Activated CD4-positive, alpha-beta T cell treated with anti-CD3 and anti-CD28 coated beads, Interleukin-2, amount 10 ng/mL, durations not matched to agents 24 days and 14 days (primary cell): ENCODE data around the gene APEH. TPM values are rescaled to one million over a fixed set of nuclear protein-coding genes. Genes with fewer than 3 reads are reported as not detected.
"Not testable (repeated sequence)": the region's sequence is repeated elsewhere in the genome, so short reads cannot be mapped to it uniquely, and the experiment has no call there.

Source experiments
- DNase-seq: peaks from one replicate; pipeline ENCODE4 v3.0.0; 2022
- H3K27ac Mint-ChIP-seq: one replicate; pipeline ENCODE4 v1.8.0; 2022; ENCODE audit warnings: mild to moderate bottlenecking, mixed read lengths
- H3K27me3 Mint-ChIP-seq: one replicate; pipeline ENCODE4 v1.8.0; 2022; ENCODE audit warnings: mixed read lengths
- H3K36me3 Mint-ChIP-seq: one replicate; pipeline ENCODE4 v1.8.0; 2022; ENCODE audit warnings: low read depth, mild to moderate bottlenecking, mixed read lengths
- H3K4me1 Mint-ChIP-seq: one replicate; pipeline ENCODE4 v1.8.0; 2021; ENCODE audit warnings: mixed read lengths
- H3K4me3 Mint-ChIP-seq: one replicate; pipeline ENCODE4 v1.8.0; 2022; ENCODE audit warnings: mild to moderate bottlenecking, moderate library complexity, mixed read lengths
- H3K9me3 Mint-ChIP-seq: one replicate; pipeline ENCODE4 v1.8.0; 2021; ENCODE audit warnings: mixed read lengths
- intact Hi-C: fragments of 100-400 bp; cut with micrococcal nuclease; formaldehyde crosslinking; loops from one replicate; pipeline ENCODE4 v1.15.1; 2023
- total RNA-seq: library from RNA; stranded (reverse); gene quantifications from 2 replicates; pipeline ENCODE4 v1.2.3, GENCODE V29; 2022

Gene APEH
- total RNA-seq, 1 donor from 2014 or later = 117 TPM

DNA sequence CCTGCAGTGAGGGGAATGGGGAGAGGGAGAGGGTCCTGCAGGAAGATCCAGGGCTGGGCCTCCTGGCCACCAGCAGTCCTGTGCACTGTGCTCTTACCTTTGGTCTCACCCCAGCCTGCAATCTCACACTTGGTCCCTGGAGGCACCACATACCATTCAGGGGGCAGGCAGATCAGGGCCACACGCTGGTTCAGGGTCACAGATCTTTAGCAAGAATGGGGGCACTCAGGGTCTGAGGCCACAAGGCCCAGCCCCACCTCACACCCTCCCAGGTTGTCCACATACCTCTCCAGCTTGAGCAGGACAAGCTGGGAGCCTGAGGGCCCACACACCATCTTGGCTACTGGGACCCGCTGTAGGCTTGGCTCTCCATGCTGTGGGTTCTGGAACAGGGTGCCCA, 10.3 kb downstream of the APEH start:
- peaks cover 19% of the 10 kb centered on the region for H3K36me3 Mint-ChIP-seq
- H3K27ac Mint-ChIP-seq, H3K27me3 Mint-ChIP-seq, H3K4me1 Mint-ChIP-seq, DNase-seq, intact Hi-C loops, H3K4me3 Mint-ChIP-seq, H3K9me3 Mint-ChIP-seq: not testable (repeated sequence)

DNA sequence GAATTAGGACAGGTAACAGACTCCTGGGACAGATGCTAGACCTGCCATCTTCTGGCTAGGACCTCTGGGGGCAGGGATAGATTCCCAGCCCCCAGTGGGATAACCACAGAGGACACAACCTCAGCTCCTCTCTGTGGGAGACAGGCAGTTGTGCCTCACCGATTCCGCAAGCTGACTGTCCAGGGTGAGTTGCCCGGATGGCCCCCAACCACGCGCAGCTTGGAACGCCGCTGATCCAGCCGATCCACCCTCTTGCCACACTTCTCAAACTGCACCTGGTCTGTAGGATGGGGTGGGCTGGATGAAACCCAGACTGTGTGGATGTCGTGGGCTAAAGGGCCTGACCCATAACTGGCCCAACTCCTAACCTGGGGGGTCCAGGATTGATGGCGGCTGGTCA, 11.0 kb downstream of the APEH start:
- H3K4me1 Mint-ChIP-seq, intact Hi-C loops, H3K4me3 Mint-ChIP-seq, H3K27me3 Mint-ChIP-seq, H3K27ac Mint-ChIP-seq, H3K9me3 Mint-ChIP-seq, DNase-seq: not testable (repeated sequence)
- peaks cover 15% of the 10 kb centered on the region for H3K36me3 Mint-ChIP-seq

DNA sequence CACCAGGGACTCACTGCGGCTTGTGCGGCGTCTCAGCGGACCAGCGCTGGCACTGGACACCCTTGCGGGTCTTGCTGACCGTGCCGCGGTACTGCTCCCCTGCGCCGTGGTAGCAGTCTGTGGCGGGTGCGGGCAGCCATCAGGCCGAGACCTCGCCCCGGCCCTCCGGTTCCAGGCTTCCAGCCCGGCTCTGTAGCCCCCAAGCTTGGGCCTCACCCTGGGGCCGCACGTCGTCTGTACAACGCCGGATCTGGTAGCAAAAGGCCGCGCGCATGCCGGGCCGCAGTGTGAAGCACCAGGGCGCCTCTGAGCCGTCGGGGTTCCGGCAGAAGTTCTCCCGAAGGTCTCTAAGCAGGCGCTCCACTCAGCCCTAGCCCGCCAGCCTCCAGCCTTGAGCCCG, 11.7 kb downstream of the APEH start:
- DNase-seq, H3K27me3 Mint-ChIP-seq, H3K4me3 Mint-ChIP-seq, intact Hi-C loops, H3K27ac Mint-ChIP-seq, H3K9me3 Mint-ChIP-seq: not testable (repeated sequence)
- peaks cover 10% of the 10 kb centered on the region for H3K36me3 Mint-ChIP-seq
- peaks cover 13% of the 10 kb centered on the region for H3K4me1 Mint-ChIP-seq

DNA sequence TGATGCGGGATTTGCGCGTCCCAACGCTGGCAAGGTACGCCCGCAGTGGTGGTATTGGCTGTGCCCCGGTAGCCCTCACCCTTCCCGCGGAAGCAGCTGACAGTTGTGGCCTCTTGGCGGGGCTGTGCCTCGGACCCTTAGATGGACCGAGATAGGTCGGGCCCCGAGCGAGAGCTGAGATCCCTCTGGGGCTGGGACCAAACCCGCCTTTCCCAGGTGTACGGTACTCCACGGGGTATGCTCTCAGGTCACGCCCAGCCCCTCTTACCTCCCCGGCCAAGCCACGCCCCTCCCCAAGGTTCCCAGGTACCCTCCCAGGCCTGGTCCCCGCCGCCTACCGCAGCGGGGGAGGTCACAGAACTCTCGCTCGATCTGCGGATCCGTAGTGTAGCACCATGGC, 12.2 kb downstream of the APEH start:
- DNase-seq = peak; percentile 67
- peaks cover 16% of the 10 kb centered on the region for H3K4me1 Mint-ChIP-seq

DNA sequence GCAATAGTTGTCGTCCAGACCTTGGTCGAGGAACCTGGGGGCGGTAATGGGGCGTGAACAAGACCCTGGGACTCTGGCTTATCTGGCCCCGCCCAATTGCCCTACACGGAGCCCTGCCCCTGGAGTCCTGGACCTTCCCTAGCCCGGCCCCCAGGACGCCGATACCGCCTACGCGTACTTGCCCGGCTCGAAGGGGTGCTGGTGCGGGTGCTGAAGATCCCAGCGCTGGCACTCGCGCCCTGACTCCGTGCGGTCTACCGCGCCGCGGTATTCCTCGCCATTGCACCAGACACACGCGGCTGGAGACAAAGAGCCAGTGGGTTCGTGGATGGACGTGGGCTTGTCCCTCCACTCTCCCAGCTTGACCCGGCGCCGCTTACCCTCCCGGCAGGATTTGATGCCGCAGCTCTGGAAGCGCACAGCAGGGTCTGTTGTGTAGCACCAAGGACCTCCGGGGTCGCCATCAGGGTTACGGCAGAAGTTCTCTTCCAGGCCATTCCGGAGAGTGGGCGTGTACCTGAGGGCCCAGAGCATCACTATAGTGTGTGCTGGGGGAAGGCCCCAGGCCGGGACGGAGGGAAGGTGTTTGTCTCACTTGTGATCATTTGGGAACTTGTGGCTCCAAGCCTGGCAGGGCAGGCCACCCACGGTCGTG, 12.7 kb downstream of the APEH start:
- H3K27me3 Mint-ChIP-seq, H3K9me3 Mint-ChIP-seq, H3K36me3 Mint-ChIP-seq, intact Hi-C loops: not testable (repeated sequence)
- H3K4me1 Mint-ChIP-seq = peaks cover 17% of the 10 kb centered on the region
- peak overlapping the region; percentile 41 for H3K27ac Mint-ChIP-seq
- peak overlapping the region; percentile 4 for H3K4me3 Mint-ChIP-seq
- DNase-seq = peak; percentile 78

More for the DNA sequence above, 12.2 kb downstream of the APEH start:
- H3K27me3 Mint-ChIP-seq, H3K27ac Mint-ChIP-seq, H3K36me3 Mint-ChIP-seq, intact Hi-C loops, H3K9me3 Mint-ChIP-seq: not testable (repeated sequence)
- peak overlapping the region; percentile 55 for H3K4me3 Mint-ChIP-seq

DNA sequence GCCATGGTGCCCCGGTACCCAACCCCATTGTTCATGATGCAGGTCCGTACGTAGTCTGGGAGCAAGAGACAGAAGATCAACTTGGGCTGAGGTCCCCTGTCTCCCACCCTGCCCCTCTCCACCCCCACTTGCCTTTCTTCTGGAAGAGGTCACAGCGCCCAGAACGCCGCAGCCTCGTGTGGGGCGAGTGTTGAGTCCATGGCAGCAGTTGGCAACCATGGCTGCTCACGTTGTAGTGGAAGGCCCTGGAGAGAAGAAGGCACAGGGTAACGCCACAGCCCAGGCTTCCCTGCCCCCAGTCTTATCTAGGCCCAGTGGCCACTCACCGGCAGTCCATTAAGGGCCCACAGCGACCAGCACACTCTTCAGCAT, 13.3 kb downstream of the APEH start:
- H3K27ac Mint-ChIP-seq = peak overlapping the region; percentile 41
- H3K4me1 Mint-ChIP-seq = peaks cover 17% of the 10 kb centered on the region
- DNase-seq, H3K27me3 Mint-ChIP-seq, H3K9me3 Mint-ChIP-seq, intact Hi-C loops, H3K36me3 Mint-ChIP-seq: not testable (repeated sequence)
- peak overlapping the region; percentile 4 for H3K4me3 Mint-ChIP-seq

DNA sequence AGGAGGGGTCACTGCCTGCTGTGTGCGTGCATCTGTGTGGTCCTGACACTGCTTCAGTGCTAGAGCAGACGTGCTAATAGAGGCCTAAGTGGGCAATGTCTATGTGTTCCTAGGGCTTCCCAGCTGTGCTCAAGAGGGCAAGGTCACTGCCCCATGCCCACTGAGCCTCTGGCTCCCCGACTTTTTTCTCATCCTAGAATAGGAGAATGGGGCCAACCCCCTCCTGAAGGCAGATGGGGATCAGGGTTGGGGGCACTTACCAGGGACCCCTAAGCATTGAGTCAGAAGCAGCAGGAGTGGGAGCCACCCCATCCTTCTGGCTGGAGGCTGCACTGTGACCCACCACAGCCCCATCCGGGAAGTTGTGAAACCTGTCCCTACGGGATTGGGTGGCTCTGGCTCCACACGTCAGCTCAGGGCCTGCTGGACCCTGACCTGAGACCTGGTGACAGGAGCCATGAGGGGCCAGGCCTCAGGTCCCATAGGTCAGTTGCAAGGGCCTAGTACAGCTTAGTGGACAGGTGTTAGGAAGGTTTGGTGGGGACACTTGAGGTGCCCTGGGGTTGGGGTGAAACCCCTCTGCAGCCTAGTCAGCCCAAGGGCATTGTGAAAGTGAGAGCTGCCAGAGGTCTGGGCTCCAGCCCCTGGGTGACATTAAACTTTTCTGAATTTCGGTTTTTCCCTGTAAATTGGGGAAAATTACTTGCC, 14.3 kb downstream of the APEH start:
- peak overlapping the region; percentile 99 for H3K4me3 Mint-ChIP-seq
- not testable (repeated sequence) for H3K36me3 Mint-ChIP-seq, H3K27me3 Mint-ChIP-seq, H3K9me3 Mint-ChIP-seq
- peaks cover 20% of the 10 kb centered on the region for H3K4me1 Mint-ChIP-seq
- H3K27ac Mint-ChIP-seq = peak overlapping the region; percentile 86
- intact Hi-C loops = loop anchor here (1.0 kb wide), 1 partner anchor 14 kb away; the partner anchor contains the start of gene APEH
- DNase-seq = peak; percentile 69

DNA sequence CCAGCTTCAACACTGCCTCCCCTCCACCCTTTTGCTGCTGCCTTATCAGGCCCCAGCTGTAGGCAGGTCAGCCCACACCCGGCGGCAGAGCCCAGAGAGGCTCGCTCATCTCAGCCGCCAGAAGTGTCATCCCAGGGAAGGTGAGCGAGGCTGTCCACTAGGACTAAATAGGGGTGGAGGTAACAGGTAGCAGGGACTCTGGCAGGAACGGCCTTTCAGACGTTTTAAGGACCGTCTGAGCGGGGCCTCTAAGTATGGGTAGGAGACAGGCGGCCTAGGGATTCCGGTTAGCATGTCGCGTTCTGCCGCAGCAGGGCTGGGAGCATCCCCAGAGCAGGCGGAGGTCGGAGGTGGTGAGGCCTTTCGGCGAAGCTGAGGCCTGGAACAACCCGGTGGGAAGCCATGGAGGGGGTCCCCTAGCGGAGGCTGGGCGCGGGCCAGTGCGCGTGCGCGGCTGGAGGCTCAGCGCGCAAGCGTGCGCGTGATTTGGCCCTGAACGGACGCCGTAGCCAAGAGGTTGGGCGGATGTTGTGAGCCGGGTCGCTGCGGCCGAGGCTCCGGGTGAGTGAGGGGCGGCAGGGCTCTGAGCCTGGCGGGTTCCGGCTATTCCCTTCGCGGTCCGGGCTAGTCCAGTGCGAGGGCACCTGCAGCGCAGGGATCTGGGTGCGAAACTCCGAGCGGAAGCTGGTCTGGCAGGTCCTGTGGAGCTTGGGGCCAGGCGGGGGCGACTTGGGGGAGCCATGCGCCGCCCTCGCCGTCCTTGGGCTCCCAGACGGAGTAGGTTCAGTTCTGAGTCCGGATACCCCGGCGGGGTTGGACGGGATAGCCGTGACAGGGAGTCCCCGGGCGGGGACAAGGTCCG, 15.1 kb downstream of the APEH start, which contains the start of the genes MST1 and RNF123:
Gene MST1 (minus strand): TSS at position 429 of the 862 bp plus-strand sequence. CDS start 783 bp downstream, outside the sequence.
Gene RNF123 (plus strand): TSS at position 512 of the 862 bp plus-strand sequence. CDS start 1,609 bp downstream, outside the sequence.
- H3K4me1 Mint-ChIP-seq = peaks cover 20% of the 10 kb centered on the region
- intact Hi-C loops = loop anchor here (1.0 kb wide), 1 partner anchor 15 kb away; the partner anchor contains the start of gene APEH
- H3K27me3 Mint-ChIP-seq = peaks cover 4% of the 10 kb centered on the region
- H3K4me3 Mint-ChIP-seq = peak within 1 kb of the TSS; percentile 99
- H3K9me3 Mint-ChIP-seq = no peaks in the 10 kb centered on the region
- H3K27ac Mint-ChIP-seq = peak within 1 kb of the TSS; percentile 86
- peaks cover 4% of the 10 kb centered on the region for H3K36me3 Mint-ChIP-seq
- DNase-seq = peak; percentile 98

DNA sequence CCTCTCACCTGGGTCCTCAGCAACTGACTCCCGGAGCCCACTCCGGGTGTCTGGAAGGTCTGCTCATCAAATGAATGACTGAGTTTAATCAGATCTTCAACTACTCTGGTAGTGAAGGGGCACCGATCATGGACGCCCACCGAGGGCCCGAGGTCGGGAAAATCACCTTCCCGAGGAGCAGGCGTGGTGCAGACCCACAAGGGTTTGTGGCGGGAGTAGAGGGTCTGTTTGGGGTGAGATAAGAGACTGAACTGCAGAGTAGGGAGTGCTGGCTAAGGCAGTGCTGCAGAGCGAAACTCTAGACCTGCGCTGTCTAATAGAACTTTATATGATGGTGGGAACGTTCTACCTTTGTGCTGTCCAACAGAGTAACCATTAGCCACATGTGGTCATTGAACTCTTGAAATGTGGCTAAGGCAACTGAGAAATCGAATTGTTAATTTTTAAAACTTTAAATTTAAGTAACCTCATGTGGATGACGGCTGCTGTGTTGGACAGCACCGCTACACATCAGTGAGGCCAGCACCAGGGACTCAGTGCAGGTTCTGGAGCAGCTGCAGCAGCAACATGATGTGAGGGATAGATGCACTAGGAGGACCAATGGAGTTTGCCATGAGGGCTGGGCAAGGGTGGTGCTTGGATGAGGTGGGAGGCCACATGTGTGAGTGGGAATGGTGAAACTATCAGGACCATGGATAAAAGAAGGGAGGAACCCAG, 15.9 kb downstream of the APEH start:
- H3K9me3 Mint-ChIP-seq, H3K27me3 Mint-ChIP-seq, H3K36me3 Mint-ChIP-seq, DNase-seq: not testable (repeated sequence)
- Mint-ChIP-seq H3K27ac (peak overlapping the region; percentile 86), H3K4me1 (peaks cover 20% of the 10 kb centered on the region), H3K4me3 (peak overlapping the region; percentile 99)
- intact Hi-C loops = loop anchor here (1.0 kb wide), 1 partner anchor 16 kb away; the partner anchor contains the start of gene APEH

DNA sequence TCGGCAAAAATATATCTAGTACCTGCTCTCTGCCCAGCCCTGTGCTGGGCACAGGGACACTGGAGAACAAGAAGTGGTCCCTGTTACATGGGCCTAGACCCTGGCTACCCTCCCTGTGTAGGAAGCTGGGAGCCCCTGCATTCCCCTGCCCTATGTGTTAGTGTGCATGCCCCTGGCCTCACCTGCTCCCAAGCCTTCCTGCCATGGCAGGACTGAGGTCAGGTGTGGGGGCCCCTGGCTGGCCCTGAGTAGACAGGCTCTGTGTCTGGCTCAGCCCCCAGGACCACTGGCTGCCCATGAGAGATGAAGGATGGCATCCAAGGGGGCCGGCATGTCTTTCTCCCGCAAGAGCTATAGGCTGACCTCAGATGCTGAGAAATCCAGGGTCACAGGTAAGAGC, 16.7 kb downstream of the APEH start:
- not testable (repeated sequence) for H3K27me3 Mint-ChIP-seq, H3K27ac Mint-ChIP-seq, H3K9me3 Mint-ChIP-seq

DNA sequence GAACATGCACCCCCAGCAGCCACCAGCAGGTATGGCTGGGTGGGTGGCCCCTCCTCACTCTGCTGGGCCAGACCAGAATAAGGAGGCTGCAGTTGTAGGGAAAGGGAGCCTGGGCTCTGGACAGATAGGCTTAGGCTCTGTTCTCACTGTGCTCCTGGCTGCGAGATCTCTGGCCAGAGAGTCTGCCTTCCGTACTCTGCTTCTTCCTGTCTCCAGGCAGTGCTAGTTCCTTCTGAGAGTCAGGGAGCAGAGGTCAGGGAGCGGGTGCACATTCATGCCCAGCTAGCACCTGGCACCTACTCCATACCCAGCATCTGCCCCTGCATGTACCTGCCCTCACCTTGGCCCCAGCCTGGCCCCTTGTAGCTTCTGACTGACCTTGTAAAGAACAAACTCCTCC, 17.3 kb downstream of the APEH start:
- H3K36me3 Mint-ChIP-seq, intact Hi-C loops, DNase-seq, H3K27me3 Mint-ChIP-seq, H3K9me3 Mint-ChIP-seq, H3K27ac Mint-ChIP-seq: not testable (repeated sequence)
- Mint-ChIP-seq H3K4me3 (peak overlapping the region; percentile 15), H3K4me1 (peaks cover 20% of the 10 kb centered on the region)

More for the DNA sequence above, 16.7 kb downstream of the APEH start:
- H3K36me3 Mint-ChIP-seq, intact Hi-C loops, DNase-seq: not testable (repeated sequence)
- Mint-ChIP-seq H3K4me3 (peak overlapping the region; percentile 99), H3K4me1 (peaks cover 20% of the 10 kb centered on the region)

DNA sequence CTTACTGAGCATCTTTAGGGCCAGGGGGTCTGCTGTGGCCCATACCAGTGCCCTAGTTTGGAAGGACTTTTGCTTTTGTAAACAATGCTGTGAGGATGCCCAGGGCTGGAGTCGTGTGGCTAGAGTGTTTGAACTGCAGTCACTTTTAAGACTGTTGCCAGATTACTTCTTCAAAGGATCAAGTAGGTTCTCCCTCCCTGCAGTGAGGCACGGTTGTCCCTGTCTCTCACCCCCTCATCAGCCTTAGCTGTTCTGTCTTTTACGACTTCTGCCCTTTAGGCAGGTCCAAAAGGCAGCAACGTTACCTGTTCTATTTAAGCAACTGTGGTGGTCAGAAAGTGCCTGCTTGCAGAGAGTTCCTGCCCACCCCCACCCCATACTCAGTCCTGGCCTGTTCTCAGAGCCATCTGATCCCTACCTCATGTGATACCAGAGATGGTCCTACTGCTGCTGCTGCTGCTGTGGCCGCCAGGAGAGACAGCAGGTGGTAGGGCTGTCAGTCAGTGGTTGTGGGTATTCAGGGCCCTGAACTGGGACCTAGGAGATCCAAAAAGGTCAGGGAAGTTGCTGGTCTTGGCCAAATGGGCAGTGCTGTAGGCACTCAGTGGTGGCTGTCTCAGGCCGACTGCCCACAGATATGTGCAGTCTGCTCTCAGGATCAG, 20.4 kb downstream of the APEH start:
- H3K9me3 Mint-ChIP-seq, H3K4me3 Mint-ChIP-seq, H3K27me3 Mint-ChIP-seq, H3K27ac Mint-ChIP-seq, intact Hi-C loops, H3K36me3 Mint-ChIP-seq, DNase-seq: not testable (repeated sequence)
- peaks cover 16% of the 10 kb centered on the region for H3K4me1 Mint-ChIP-seq
